GM10248 (cell line): Measurements from ENCODE around the gene NLRC5.
"Not testable (repeated sequence)": the region's sequence is repeated elsewhere in the genome, so short reads cannot be mapped to it uniquely, and the experiment has no call there.

Experiments
- CTCF ChIA-PET: fragments of 300-600 bp; sonication (Branson Sonifier 250); formaldehyde crosslinking; extraction: SDS; loops from one replicate; lab custom pipeline; 2021; ENCODE audit warnings: antibody characterized with exemption; lab: Yijun Ruan, JAX
- POLR2A ChIA-PET: fragments of 350-650 bp; sonication (Branson Sonifier 250); formaldehyde crosslinking; extraction: SDS; loops from one replicate; lab custom pipeline; 2020; ENCODE audit warnings: antibody characterized with exemption; lab: Yijun Ruan, JAX
- DNase-seq: peaks from one replicate; pipeline ENCODE4 v3.0.0; 2012; ENCODE audit errors: extremely low spot score
- CTCF ChIP-seq: IDR thresholded peaks from 2 replicates; pipeline ENCODE4 v1.5.1; 2012; ENCODE audit warnings: mild to moderate bottlenecking, low read depth; ENCODE audit errors: extremely low read depth, missing control alignments, control extremely low read depth

The NLRC5 gene

GRCh38 chr16:56983211-56983751, 6.1 kb upstream of the NLRC5 start:
- POLR2A ChIA-PET = interaction anchor here (1.1 kb wide), 2 partner anchors 12 to 50 kb away, joined by 4 read pairs; no protein-coding TSS in a partner anchor
- DNase-seq = no peak
- CTCF ChIA-PET = interaction anchor here (1.1 to 20.3 kb wide), 6 partner anchors 7 to 63 kb away, joined by 3 to 376 read pairs (median 18); partner anchors contain the start of gene CETP
- TF ChIP-seq CTCF = no peak

GRCh38 chr16:56984639-56985038, 4.7 kb upstream of the NLRC5 start:
- no peak for DNase-seq
- TF ChIP-seq CTCF = no peak
- ChIA-PET POLR2A (no interaction called here), CTCF (interaction anchor here (2.8 to 20.3 kb wide), 4 partner anchors 8 to 62 kb away, joined by 11 to 376 read pairs (median 27); partner anchors contain the start of gene CETP)

GRCh38 chr16:56985288-56985961, 3.9 kb upstream of the NLRC5 start:
- POLR2A ChIA-PET = no interaction called here
- DNase-seq = no peak
- CTCF ChIA-PET = interaction anchor here (2.8 to 20.3 kb wide), 4 partner anchors 9 to 61 kb away, joined by 11 to 376 read pairs (median 27); partner anchors contain the start of gene CETP
- TF ChIP-seq CTCF = no peak

GRCh38 chr16:56985962-56986360, 3.4 kb upstream of the NLRC5 start:
- DNase-seq = no peak
- no peak for TF ChIP-seq CTCF
- POLR2A ChIA-PET = interaction anchor here (1.2 kb wide), 1 partner anchor 54 kb away, joined by 3 read pairs; the partner anchor contains the start of gene HERPUD1
- CTCF ChIA-PET = interaction anchor here (1.4 to 20.3 kb wide), 7 partner anchors 10 to 98 kb away, joined by 3 to 376 read pairs (median 11); partner anchors contain the start of gene CETP

GRCh38 chr16:56986361-56986760, 3.0 kb upstream of the NLRC5 start:
- CTCF ChIA-PET = interaction anchor here (1.4 to 20.3 kb wide), 6 partner anchors 10 to 98 kb away, joined by 3 to 376 read pairs (median 14); partner anchors contain the start of gene CETP
- TF ChIP-seq CTCF = no peak
- POLR2A ChIA-PET = interaction anchor here (1.2 kb wide), 1 partner anchor 55 kb away, joined by 3 read pairs; the partner anchor contains the start of gene HERPUD1
- DNase-seq = no peak

DNA sequence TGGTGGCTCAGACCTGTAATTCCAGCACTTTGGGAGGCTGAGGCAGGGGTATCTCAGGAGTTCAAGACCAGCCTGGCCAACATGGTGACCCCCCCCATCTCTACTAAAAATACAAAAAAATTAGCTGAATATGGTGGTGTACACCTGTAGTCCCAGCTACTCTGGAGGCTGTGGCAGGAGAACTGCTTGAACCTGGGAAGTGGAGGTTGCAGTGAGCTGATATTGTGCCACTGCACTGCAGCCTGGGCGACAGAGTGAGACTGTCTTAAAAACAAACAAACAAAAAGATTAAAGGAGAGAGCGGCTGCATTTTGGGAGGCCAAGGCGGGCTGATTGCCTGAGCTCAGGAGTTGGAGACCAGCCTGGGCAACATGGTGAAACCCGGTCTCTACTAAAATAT, 2.4 kb upstream of the NLRC5 start:
- CTCF ChIA-PET = interaction anchor here (1.4 to 20.3 kb wide), 7 partner anchors 11 to 97 kb away, joined by 3 to 376 read pairs (median 6); partner anchors contain the start of gene CETP

More for the DNA sequence above, 2.4 kb upstream of the NLRC5 start:
- DNase-seq = not testable (repeated sequence)
- POLR2A ChIA-PET = interaction anchor here (1.2 kb wide), 1 partner anchor 55 kb away, joined by 3 read pairs; the partner anchor contains the start of gene HERPUD1
